ENCODE measurements around the gene KDF1.
A peak's percentile ranks its signal among the peaks of the same experiment; 100 is the strongest.

Gene KDF1

DNA sequence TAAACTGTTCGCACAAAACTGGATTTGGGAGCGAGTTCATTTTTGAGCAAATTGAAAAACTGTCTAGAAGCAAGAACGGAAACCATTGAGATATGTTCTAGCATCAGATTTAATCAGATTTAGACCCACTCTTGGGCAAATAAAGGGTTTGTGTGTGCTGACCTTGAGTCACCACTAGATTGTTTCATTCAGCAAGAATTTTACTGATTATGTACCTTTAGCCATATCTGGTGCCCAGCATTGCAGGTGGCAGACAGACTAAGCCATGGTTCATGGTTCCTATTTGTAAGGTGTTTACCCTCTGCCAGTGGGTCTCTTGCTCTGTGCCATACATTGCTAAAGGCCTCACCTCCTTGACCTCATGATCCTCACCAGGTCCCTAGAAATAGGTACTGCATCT lies 37.4 kb downstream of the KDF1 start:
- FAIRE-seq (no peak), DNase-seq (ENCODE audit: insufficient read length) (no peak)

GRCh38 chr1:26922431-26922729 lies 37.9 kb downstream of the KDF1 start:
- TF ChIP-seq TAF1 (IDR thresholded peaks at IDR 0.05; ENCODE audit: borderline replicate concordance, low read depth, low read length): no peak
- TF ChIP-seq POLR2A (IDR thresholded peaks at IDR 0.05; ENCODE audit: low read depth, low read length): no peak
- no peak for TF ChIP-seq POLR2AphosphoS5 (IDR thresholded peaks at IDR 0.05; ENCODE audit: low read depth, low read length)
- FAIRE-seq (no peak), DNase-seq (ENCODE audit: insufficient read length) (no peak)

More for the DNA sequence above, 37.4 kb downstream of the KDF1 start:
- no peak for TF ChIP-seq POLR2AphosphoS5 (IDR thresholded peaks at IDR 0.05; ENCODE audit: low read depth, low read length)
- no peak for TF ChIP-seq TAF1 (IDR thresholded peaks at IDR 0.05; ENCODE audit: borderline replicate concordance, low read depth, low read length)
- TF ChIP-seq POLR2A (IDR thresholded peaks at IDR 0.05; ENCODE audit: low read depth, low read length): no peak

- FAIRE-seq (peak; percentile 100), DNase-seq (ENCODE audit: insufficient read length) (peak; percentile 93)
- TF ChIP-seq POLR2A (IDR thresholded peaks at IDR 0.05; ENCODE audit: low read depth, low read length): peak; percentile 95
- peak; percentile 92 for TF ChIP-seq POLR2AphosphoS5 (IDR thresholded peaks at IDR 0.05; ENCODE audit: low read depth, low read length)
- peak; percentile 53; the same call in 1 of the 2 replicates for TF ChIP-seq TAF1 (IDR thresholded peaks at IDR 0.05; ENCODE audit: borderline replicate concordance, low read depth, low read length)
Observed at GRCh38 chr1:26921540-26922430, 38.5 kb downstream of the KDF1 start, which contains the start of gene NUDC. TSS of gene NUDC (plus strand) at chr1:26921743. CDS start at chr1:26921849, 106 bp downstream.

- no peak for TF ChIP-seq POLR2A (IDR thresholded peaks at IDR 0.05; ENCODE audit: low read depth, low read length)
- no peak for TF ChIP-seq POLR2AphosphoS5 (IDR thresholded peaks at IDR 0.05; ENCODE audit: low read depth, low read length)
- no peak for TF ChIP-seq TAF1 (IDR thresholded peaks at IDR 0.05; ENCODE audit: borderline replicate concordance, low read depth, low read length)
- FAIRE-seq: no peak
Observed at GRCh38 chr1:26921126-26921539, 39.1 kb downstream of the KDF1 start.

GRCh38 chr1:26915204-26915842 lies 44.9 kb downstream of the KDF1 start:
- TF ChIP-seq POLR2A (IDR thresholded peaks at IDR 0.05; ENCODE audit: low read depth, low read length) (no peak), TAF1 (IDR thresholded peaks at IDR 0.05; ENCODE audit: borderline replicate concordance, low read depth, low read length) (no peak), POLR2AphosphoS5 (IDR thresholded peaks at IDR 0.05; ENCODE audit: low read depth, low read length) (no peak)
- FAIRE-seq: no peak
- no peak for DNase-seq (ENCODE audit: insufficient read length)

More at GRCh38 chr1:26921126-26921539, 39.1 kb downstream of the KDF1 start:
- DNase-seq (ENCODE audit: insufficient read length): no peak

DNA sequence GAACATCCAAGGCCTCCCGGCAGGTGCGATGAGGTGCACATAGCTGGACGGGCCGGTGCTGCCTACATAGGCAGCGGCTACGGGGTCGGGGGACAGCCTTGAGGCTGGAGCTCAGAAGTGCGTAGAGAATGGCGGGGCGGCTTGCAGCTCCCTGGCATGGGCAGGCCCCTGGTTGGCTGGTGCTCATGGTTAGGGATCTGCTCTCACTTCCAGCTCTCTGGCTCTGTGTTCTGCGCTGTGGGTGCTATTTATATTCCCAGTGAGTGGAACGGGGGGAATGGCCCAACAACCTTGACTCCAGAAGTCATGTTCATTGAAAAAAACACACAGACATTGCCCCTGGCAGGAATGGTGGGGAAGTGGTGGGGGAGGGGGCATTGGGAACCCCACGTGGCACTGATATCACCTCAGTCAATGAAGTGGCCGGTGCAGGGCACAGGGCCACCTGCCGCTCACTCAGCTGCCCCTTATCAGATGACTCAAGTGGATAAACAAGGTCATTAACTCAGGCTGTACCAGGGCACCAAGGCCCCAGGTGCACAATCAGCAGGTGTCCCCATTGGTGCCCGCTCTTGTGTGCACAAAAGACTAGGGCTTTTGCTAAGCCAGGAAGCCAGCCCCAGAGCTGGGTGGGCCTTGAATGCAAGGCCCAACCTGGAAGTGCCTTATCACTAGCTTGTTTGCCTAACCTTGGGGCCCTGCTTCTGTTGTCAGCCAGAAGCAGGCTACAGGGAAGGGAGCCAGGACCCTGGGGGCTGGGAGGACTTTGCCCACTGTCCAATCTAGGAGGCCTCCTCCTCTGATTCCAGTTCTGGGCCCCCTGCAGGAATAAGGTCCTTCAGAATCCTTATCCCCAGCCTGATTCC lies 46.3 kb downstream of the KDF1 start, which contains the start of gene NR0B2:
NR0B2 (minus strand) TSS at position 222 of the 866 bp plus-strand sequence; CDS start at position 187, 35 bp downstream.
- FAIRE-seq (no peak), DNase-seq (ENCODE audit: insufficient read length) (no peak)
- no peak for TF ChIP-seq POLR2AphosphoS5 (IDR thresholded peaks at IDR 0.05; ENCODE audit: low read depth, low read length)
- no peak for TF ChIP-seq TAF1 (IDR thresholded peaks at IDR 0.05; ENCODE audit: borderline replicate concordance, low read depth, low read length)
- TF ChIP-seq POLR2A (IDR thresholded peaks at IDR 0.05; ENCODE audit: low read depth, low read length): no peak

- DNase-seq (ENCODE audit: insufficient read length) (no peak), FAIRE-seq (no peak)
- TF ChIP-seq TAF1 (IDR thresholded peaks at IDR 0.05; ENCODE audit: borderline replicate concordance, low read depth, low read length) (no peak), POLR2AphosphoS5 (IDR thresholded peaks at IDR 0.05; ENCODE audit: low read depth, low read length) (no peak), POLR2A (IDR thresholded peaks at IDR 0.05; ENCODE audit: low read depth, low read length) (no peak)
Observed at GRCh38 chr1:26913389-26913753, 46.9 kb downstream of the KDF1 start.

GRCh38 chr1:26912147-26912490 lies 48.1 kb downstream of the KDF1 start:
- FAIRE-seq (no peak), DNase-seq (ENCODE audit: insufficient read length) (no peak)
- TF ChIP-seq TAF1 (IDR thresholded peaks at IDR 0.05; ENCODE audit: borderline replicate concordance, low read depth, low read length) (no peak), POLR2A (IDR thresholded peaks at IDR 0.05; ENCODE audit: low read depth, low read length) (no peak), POLR2AphosphoS5 (IDR thresholded peaks at IDR 0.05; ENCODE audit: low read depth, low read length) (no peak)

DNA sequence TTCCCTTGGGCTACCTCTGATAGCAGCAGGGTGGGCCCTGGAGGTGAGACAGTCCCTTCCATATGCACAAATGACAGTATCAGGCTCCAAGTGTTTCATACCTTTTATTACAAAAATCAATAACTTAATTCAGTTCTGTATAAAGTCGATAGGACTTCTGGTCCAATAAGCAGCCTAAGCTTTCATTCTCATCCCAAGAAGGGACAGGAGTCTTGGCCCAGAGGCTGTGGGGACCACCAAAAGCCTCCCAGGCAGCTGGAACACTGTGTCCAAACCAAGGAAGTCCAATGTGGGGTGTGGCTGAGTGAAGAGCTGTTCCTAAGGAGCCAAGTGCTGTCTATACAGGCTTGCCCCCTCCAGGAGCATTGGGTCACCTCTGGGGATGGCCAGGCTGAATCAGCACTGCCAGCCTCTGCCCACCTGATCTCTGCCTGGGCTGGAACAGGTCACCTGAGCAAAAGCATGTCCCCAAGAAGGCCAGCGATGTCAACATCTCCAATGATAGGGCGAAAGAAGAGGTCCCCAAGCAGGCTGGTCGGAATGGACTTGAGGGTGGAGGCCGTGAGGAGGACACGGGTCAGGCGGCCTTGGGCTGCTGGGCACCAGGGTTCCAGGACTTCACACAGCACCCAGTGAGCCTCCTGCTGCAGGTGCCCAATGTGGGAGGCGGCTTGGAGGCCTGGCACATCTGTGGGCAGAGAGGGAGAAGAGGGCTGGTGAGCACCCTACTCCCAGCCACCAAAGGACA lies 48.7 kb downstream of the KDF1 start:
- FAIRE-seq (no peak), DNase-seq (ENCODE audit: insufficient read length) (no peak)
- no peak for TF ChIP-seq TAF1 (IDR thresholded peaks at IDR 0.05; ENCODE audit: borderline replicate concordance, low read depth, low read length)
- no peak for TF ChIP-seq POLR2A (IDR thresholded peaks at IDR 0.05; ENCODE audit: low read depth, low read length)
- no peak for TF ChIP-seq POLR2AphosphoS5 (IDR thresholded peaks at IDR 0.05; ENCODE audit: low read depth, low read length)

DNA sequence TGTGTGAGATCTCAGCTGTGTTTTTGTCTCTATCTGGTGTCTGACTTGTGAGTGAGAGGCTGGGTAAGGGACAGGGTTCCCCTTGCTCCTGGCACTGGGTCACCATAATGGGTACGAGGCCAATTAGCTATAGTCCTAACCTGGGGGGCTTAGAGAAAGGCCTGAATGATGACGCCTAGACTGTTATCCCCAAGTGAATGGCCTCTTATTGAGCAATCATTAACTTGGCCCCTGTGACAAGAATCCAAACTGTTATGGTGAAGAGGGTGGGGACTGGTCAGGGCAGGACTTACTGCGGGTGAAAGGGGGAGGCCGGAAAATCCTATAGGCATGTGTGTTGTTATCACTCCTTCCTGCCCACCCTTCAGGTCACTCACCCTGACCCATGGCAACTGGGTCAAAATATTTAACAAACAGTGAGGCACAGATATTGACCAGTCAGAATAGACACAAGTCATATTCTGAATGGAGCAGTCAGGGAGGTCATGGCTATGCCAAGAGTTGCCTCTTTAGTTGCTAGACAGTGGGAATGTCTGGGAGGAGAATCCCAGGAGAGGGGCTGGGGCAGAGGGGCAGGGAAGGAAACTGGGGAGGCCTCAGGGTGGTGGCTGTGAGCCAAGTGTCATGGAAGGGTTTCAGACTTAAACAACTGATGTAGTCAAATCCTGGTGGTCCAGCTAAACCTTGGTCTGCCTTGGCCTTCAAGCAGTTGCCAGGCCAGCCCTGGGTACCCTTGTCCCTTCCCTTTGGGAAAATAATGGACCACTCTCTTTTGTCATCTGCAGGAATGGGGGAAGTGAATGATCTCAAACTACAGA lies 49.7 kb downstream of the KDF1 start:
- no peak for DNase-seq (ENCODE audit: insufficient read length)
- no peak for FAIRE-seq
- TF ChIP-seq POLR2A (IDR thresholded peaks at IDR 0.05; ENCODE audit: low read depth, low read length): no peak
- no peak for TF ChIP-seq POLR2AphosphoS5 (IDR thresholded peaks at IDR 0.05; ENCODE audit: low read depth, low read length)
- TF ChIP-seq TAF1 (IDR thresholded peaks at IDR 0.05; ENCODE audit: borderline replicate concordance, low read depth, low read length): no peak

Measured in GM12892 (cell line).